GM12878 (cell line): ENCODE measurements around the gene EPAS1. TPM values are rescaled to one million over a fixed set of nuclear protein-coding genes. Genes with fewer than 3 reads are reported as not detected.

Experiments
- ATAC-seq: fragments of 200-7000 bp; cut with Tn5 transposase; 3 replicates; pipeline ENCODE4 v1.9.1; 2020; ENCODE audit warnings: mild to moderate bottlenecking, moderate library complexity
- BruUV-seq: library from RNA; stranded (reverse); fragments of 400-500 nt; replicated peaks from 2 replicates; lab custom pipeline; 2021; lab: Mats Ljungman, UMichigan
- CTCF ChIA-PET: fragments of 300-600 bp; sonication (Branson Sonifier 250); formaldehyde crosslinking; extraction: SDS; loops from one replicate; lab custom pipeline; 2021; ENCODE audit warnings: inconsistent platforms; lab: Yijun Ruan, JAX
- POLR2A ChIA-PET: fragments of 350-600 bp; formaldehyde crosslinking; extraction: SDS; loops from one replicate; lab custom pipeline; 2021; ENCODE audit warnings: inconsistent platforms; lab: Charles Lee
- RAD21 ChIA-PET: fragments of 300-600 bp; sonication (Branson Sonifier 250); formaldehyde crosslinking; loops from one replicate; lab custom pipeline; 2023; ENCODE audit warnings: antibody characterized with exemption; ENCODE audit not compliant: unreplicated experiment; lab: Charles Lee
- SMC1A ChIA-PET: fragments of 300-600 bp; sonication (Branson Sonifier 250); formaldehyde crosslinking; loops from one replicate; lab custom pipeline; 2023; ENCODE audit not compliant: unreplicated experiment, uncharacterized antibody; lab: Charles Lee
- DNase-seq: peaks from one replicate; pipeline ENCODE4 v3.0.0-alpha.2; 2011; ENCODE audit warnings: low read depth, low spot score
- FAIRE-seq: peaks from 3 replicates; lab custom pipeline; 2011; peaks lifted over from hg19 to GRCh38; lab: Jason Lieb, UNC
- H2AFZ ChIP-seq: 2 replicates; pipeline ENCODE4 v1.6.0; 2011; ENCODE audit warnings: low read depth, low read length, control low read depth; ENCODE audit not compliant: control insufficient read depth
- H3K27ac ChIP-seq: 2 replicates; pipeline ENCODE4 v1.5.1; 2011; ENCODE audit warnings: control low read depth; ENCODE audit not compliant: control insufficient read depth, insufficient read depth
- H3K27me3 ChIP-seq, 2 experiments: replicated peaks in 1 of 2; 2 replicates each; pipeline versions ENCODE4 v1.6.0 to v1.6.1; 2011; ENCODE audit warnings: low read length in 1 of 2; ENCODE audit not compliant: control insufficient read depth in 2 of 2, insufficient read depth in 2 of 2
- H3K36me3 ChIP-seq, 2 experiments: 2 replicates each; pipeline ENCODE4 v1.5.1; 2011; ENCODE audit warnings: low read length in 1 of 2; ENCODE audit not compliant: control insufficient read depth in 2 of 2, insufficient read depth in 2 of 2
- H3K4me1 ChIP-seq: 2 replicates; pipeline ENCODE4 v1.6.1; 2011; ENCODE audit warnings: mild to moderate bottlenecking, low read length, moderate library complexity, mixed read lengths; ENCODE audit not compliant: control insufficient read depth, insufficient read depth
- H3K4me2 ChIP-seq: 2 replicates; pipeline ENCODE4 v1.6.0; 2011; ENCODE audit warnings: control low read depth; ENCODE audit not compliant: control insufficient read depth, insufficient read depth
- H3K4me3 ChIP-seq: fragments of 200-600 bp; sonication (generic); 2 replicates; pipeline ENCODE4 v1.5.1; 2016
- H3K79me2 ChIP-seq: 2 replicates; pipeline ENCODE4 v1.6.0; 2011; ENCODE audit warnings: low read length; ENCODE audit not compliant: control insufficient read depth, insufficient read depth
- H3K9ac ChIP-seq: 2 replicates; pipeline ENCODE4 v1.8.0; 2011; ENCODE audit warnings: low read length, control low read depth, mixed read lengths; ENCODE audit not compliant: control insufficient read depth, insufficient read depth
- H3K9me3 ChIP-seq: replicated peaks from 3 replicates; pipeline ENCODE4 v1.5.1; 2011; ENCODE audit warnings: mild to moderate bottlenecking, low read length; ENCODE audit not compliant: control insufficient read depth, insufficient read depth
- H4K20me1 ChIP-seq: 2 replicates; pipeline ENCODE4 v1.6.0; 2011; ENCODE audit not compliant: control insufficient read depth, insufficient read depth
- ATF3 ChIP-seq: IDR thresholded peaks from 2 replicates; pipeline ENCODE4 v1.6.1; 2011; ENCODE audit warnings: low read depth, mild to moderate bottlenecking, low read length, moderate library complexity, borderline replicate concordance; ENCODE audit errors: extremely low read depth
- CBX5 ChIP-seq: sonication (generic); IDR thresholded peaks from 2 replicates; pipeline ENCODE4 v1.6.1; 2016; ENCODE audit warnings: low read depth, moderate library complexity, mild to moderate bottlenecking, inconsistent platforms
- CUX1 ChIP-seq: IDR thresholded peaks from 2 replicates; pipeline ENCODE4 v1.6.1; 2012; ENCODE audit warnings: improper control_type of control experiment, low read depth, low read length; ENCODE audit not compliant: insufficient replicate concordance
- FOXM1 ChIP-seq: IDR thresholded peaks from 2 replicates; pipeline ENCODE4 v1.6.1; 2012; ENCODE audit warnings: low read depth, mild to moderate bottlenecking, inconsistent platforms, low read length, moderate library complexity
- GATAD2B ChIP-seq: fragments of 450-650 bp; conservative IDR thresholded peaks from 2 replicates; pipeline ENCODE4 v1.6.1; 2017; ENCODE audit warnings: low read depth, mild to moderate bottlenecking, moderate library complexity
- IKZF2 ChIP-seq, 2 experiments: fragments of 450-650 bp; IDR thresholded peaks; 2 replicates each; pipeline ENCODE4 v1.6.1; 2017; ENCODE audit warnings: mild to moderate bottlenecking in 2 of 2, moderate library complexity in 2 of 2
- KLF5 ChIP-seq: fragments of 450-650 bp; IDR thresholded peaks from 2 replicates; pipeline ENCODE4 v1.6.1; 2014; ENCODE audit warnings: mild to moderate bottlenecking; ENCODE audit not compliant: partially characterized antibody
- MYB ChIP-seq: fragments of 150-350 bp; IDR thresholded peaks from 2 replicates; pipeline ENCODE4 v1.6.1; 2014; ENCODE audit warnings: mild to moderate bottlenecking, low read depth, low read length, borderline replicate concordance
- PBX3 ChIP-seq: IDR thresholded peaks from 2 replicates; pipeline ENCODE4 v1.6.1; 2011; ENCODE audit warnings: mild to moderate bottlenecking, low read depth, low read length, moderate library complexity; ENCODE audit not compliant: insufficient replicate concordance
- RAD51 ChIP-seq: fragments of 450-650 bp; IDR thresholded peaks from 2 replicates; pipeline ENCODE4 v1.6.1; 2016; ENCODE audit warnings: moderate library complexity, mild to moderate bottlenecking, inconsistent platforms
- RELA ChIP-seq: fragments of 450-650 bp; IDR thresholded peaks from 2 replicates; pipeline ENCODE4 v1.8.0; 2014; ENCODE audit warnings: borderline replicate concordance; ENCODE audit not compliant: partially characterized antibody
- SIX5 ChIP-seq: IDR thresholded peaks from 2 replicates; pipeline ENCODE4 v1.6.1; 2011; ENCODE audit warnings: mild to moderate bottlenecking, low read depth, low read length, moderate library complexity; ENCODE audit not compliant: severe bottlenecking
- SRF ChIP-seq, 2 experiments: IDR thresholded peaks; 2 replicates each; pipeline ENCODE4 v1.6.1; 2011; ENCODE audit warnings: low read depth in 2 of 2, low read length in 2 of 2, mild to moderate bottlenecking in 1 of 2, moderate library complexity in 1 of 2
- STAT1 ChIP-seq: fragments of 450-650 bp; conservative IDR thresholded peaks from 2 replicates; pipeline ENCODE4 v1.6.1; 2014; ENCODE audit warnings: antibody characterized with exemption, mild to moderate bottlenecking
- TCF12 ChIP-seq: IDR thresholded peaks from 2 replicates; pipeline ENCODE4 v1.6.1; 2011; ENCODE audit warnings: low read depth, mild to moderate bottlenecking, low read length
- YY1 ChIP-seq: IDR thresholded peaks from 2 replicates; pipeline ENCODE4 v1.6.1; 2011; ENCODE audit warnings: low read depth, mild to moderate bottlenecking, low read length
- ZSCAN29 ChIP-seq: fragments of 450-650 bp; IDR thresholded peaks from 2 replicates; pipeline ENCODE4 v1.6.1; 2017; ENCODE audit warnings: mild to moderate bottlenecking, moderate library complexity
- WGBS: methylation state at CpG from one replicate; pipeline ENCODE4 v1.1.6; 2016; ENCODE audit warnings: low lambda C conversion rate; ENCODE audit not compliant: insufficient replicate concordance, insufficient coverage; ENCODE audit errors: missing lambda C conversion rate; 5-methylcytosine and 5-hydroxymethylcytosine counted together
- in situ Hi-C: fragments of 300-500 bp; cut with MboI; formaldehyde crosslinking; loops from 9 replicates; pipeline ENCODE4 v1.14.3; 2018; ENCODE audit warnings: mixed read lengths
- intact Hi-C: fragments of 100-400 bp; cut with micrococcal nuclease; formaldehyde crosslinking; loops from one replicate; pipeline ENCODE4 v1.14.2; 2022; ENCODE audit not compliant: unreplicated experiment
- polyA plus RNA-seq, 11 experiments: library from polyadenylated mRNA; depleted of rRNA in 4 of 11; unstranded in 6 of 11; stranded (reverse) in 5 of 11; fragments of >200 nt; fragmentation: Nextera tagmentation in 4 of 11; fragmentation: Illumina TruSeq in 1 of 11; extraction: Ambion mirVana in 4 of 11; extraction: Trizol in 1 of 11; gene quantifications; 1 replicate in 1 of 11; 2 replicates in 10 of 11; pipeline versions ENCODE4 v1.2.1 to v1.2.3, GENCODE V29; 2011 to 2016; ENCODE audit warnings: inconsistent platforms in 2 of 11, missing spikeins in 2 of 11, low read depth in 1 of 11
- total RNA-seq, 4 experiments: library from RNA; depleted of rRNA in 3 of 4; stranded (reverse); fragments of >200 nt in 3 of 4; fragmentation: Illumina TruSeq in 1 of 4; extraction: Trizol in 1 of 4; gene quantifications; 2 replicates each; pipeline versions ENCODE4 v1.2.1 to v1.2.3, GENCODE V29; 2013 to 2021

Gene EPAS1
- total and polyA plus RNA-seq, 10 of the 15 experiments (the other 5 are each of a cell fraction or from before 2014, with no cell fraction given): 0.11 to 22.0 (median 1.3) TPM; not detected in 1

GRCh38 chr2:46379213-46380037, 82.2 kb downstream of the EPAS1 start:
- RAD21 ChIA-PET: interaction anchor here (1.7 kb wide), 1 partner anchor 317 kb away, joined by 4 read pairs; no protein-coding TSS in a partner anchor
- Histone ChIP-seq H3K79me2 (no peaks in the 10 kb centered on the region), H4K20me1 (no peaks in the 10 kb centered on the region), H3K4me2 (no peak overlapping the region), H3K4me3 (no peak overlapping the region), H3K9ac (no peak overlapping the region), H3K36me3 (peaks cover 0 to 2% of the 10 kb centered on the region in 2 experiments; a peak in 2 of 4 replicates), H3K4me1 (no peaks in the 10 kb centered on the region), H2AFZ (no peak overlapping the region), H3K27me3 (peaks cover 0 to 2% of the 10 kb centered on the region in 2 experiments; a peak in 1 of 4 replicates), H3K9me3 (no peaks in the 10 kb centered on the region), H3K27ac (no peak overlapping the region)
- in situ Hi-C loops (no loop called here), intact Hi-C loops (no loop called here)
- WGBS: 44% methylated on average over 9 of the region's 9 CpGs
- no TSS peak for BruUV-seq
- POLR2A ChIA-PET: no interaction called here
- ATAC-seq (no peak), DNase-seq (no peak), FAIRE-seq (no peak)
- CTCF ChIA-PET: interaction anchor here (0.5 to 2.0 kb wide), 3 partner anchors 13 to 368 kb away, joined by 5 to 7 read pairs (median 5); no protein-coding TSS in a partner anchor
- SMC1A ChIA-PET: interaction anchor here (1.6 kb wide), 1 partner anchor 16 kb away, joined by 3 read pairs; no protein-coding TSS in a partner anchor
- TF ChIP-seq RELA (no peak), SRF (IDR thresholded peaks at IDR 0.05; ENCODE audit: low read depth in 2 of 2, low read length in 2 of 2) (no peak), ZSCAN29 (no peak), GATAD2B (no peak), CUX1 (no peak), FOXM1 (no peak), SIX5 (no peak), PBX3 (no peak), KLF5 (no peak), YY1 (no peak), TCF12 (no peak), STAT1 (no peak), ATF3 (no peak), IKZF2 (IDR thresholded peaks at IDR 0.05) (no peak), RAD51 (no peak), CBX5 (no peak), MYB (no peak)
